ENCODE data around the gene STARD13.

Gene STARD13

GRCh38 chr13:33116321-33117010 lies 169.1 kb downstream of the STARD13 start:
- DNase-seq (ENCODE audit: low read depth): no peak

GRCh38 chr13:33115274-33115673 lies 170.3 kb downstream of the STARD13 start:
- no peak for DNase-seq (ENCODE audit: low read depth)

- DNase-seq (ENCODE audit: low read depth): no peak
Measured at GRCh38 chr13:33114146-33114545, 171.4 kb downstream of the STARD13 start.

- no peak for DNase-seq (ENCODE audit: low read depth)
Measured at GRCh38 chr13:33112766-33113165, 172.8 kb downstream of the STARD13 start.

GRCh38 chr13:33111414-33112110 lies 174.0 kb downstream of the STARD13 start:
- no peak for DNase-seq (ENCODE audit: low read depth)

- no peak for DNase-seq (ENCODE audit: low read depth)
Measured at GRCh38 chr13:33110713-33111413, 174.7 kb downstream of the STARD13 start.

GRCh38 chr13:33110386-33110712 lies 175.2 kb downstream of the STARD13 start:
- DNase-seq (ENCODE audit: low read depth): no peak

GRCh38 chr13:33109801-33110200 lies 175.8 kb downstream of the STARD13 start:
- DNase-seq (ENCODE audit: low read depth): no peak

- DNase-seq (ENCODE audit: low read depth): no peak
Measured at GRCh38 chr13:33109271-33109697, 176.3 kb downstream of the STARD13 start.

- DNase-seq (ENCODE audit: low read depth): no peak
Measured at GRCh38 chr13:33108620-33109019, 176.9 kb downstream of the STARD13 start.

- DNase-seq (ENCODE audit: low read depth): no peak
Measured at GRCh38 chr13:33107361-33107760, 178.2 kb downstream of the STARD13 start.

GRCh38 chr13:33106656-33107360 lies 178.7 kb downstream of the STARD13 start:
- DNase-seq (ENCODE audit: low read depth): no peak

- DNase-seq (ENCODE audit: low read depth): no peak
Measured at GRCh38 chr13:33105387-33106005, 180.1 kb downstream of the STARD13 start.

GRCh38 chr13:33103457-33103856 lies 182.1 kb downstream of the STARD13 start:
- DNase-seq (ENCODE audit: low read depth): no peak

GRCh38 chr13:33101835-33102234 lies 183.7 kb downstream of the STARD13 start:
- DNase-seq (ENCODE audit: low read depth): no peak

GRCh38 chr13:33100886-33101285 lies 184.7 kb downstream of the STARD13 start:
- DNase-seq (ENCODE audit: low read depth): no peak

GRCh38 chr13:33099860-33100259 lies 185.7 kb downstream of the STARD13 start:
- DNase-seq (ENCODE audit: low read depth): no peak

GRCh38 chr13:33096886-33097605 lies 188.5 kb downstream of the STARD13 start:
- DNase-seq (ENCODE audit: low read depth): no peak

- no peak for DNase-seq (ENCODE audit: low read depth)
Measured at GRCh38 chr13:33092073-33092987, 193.2 kb downstream of the STARD13 start.

GRCh38 chr13:33091415-33091774 lies 194.2 kb downstream of the STARD13 start:
- no peak for DNase-seq (ENCODE audit: low read depth)
